GM12801 (cell line): ENCODE data around the gene ILF3.

Source experiments
- CTCF ChIP-seq: IDR thresholded peaks from one replicate; pipeline ENCODE4 v1.5.1; 2011; ENCODE audit warnings: control low read depth; ENCODE audit not compliant: insufficient read length; ENCODE audit errors: extremely low read depth

The ILF3 gene

GRCh38 chr19:10694706-10695307 is 40.7 kb downstream of the ILF3 start:
- TF ChIP-seq CTCF = no peak

- no peak for TF ChIP-seq CTCF
Measured at GRCh38 chr19:10695401-10696398, 41.6 kb downstream of the ILF3 start.

- TF ChIP-seq CTCF = no peak
Measured at GRCh38 chr19:10699650-10700335, 45.6 kb downstream of the ILF3 start.

GRCh38 chr19:10701955-10702525 is 47.9 kb downstream of the ILF3 start:
- TF ChIP-seq CTCF = no peak

- no peak for TF ChIP-seq CTCF
Measured at GRCh38 chr19:10706990-10707389, 52.8 kb downstream of the ILF3 start.

- TF ChIP-seq CTCF = no peak
Measured at GRCh38 chr19:10707440-10707839, 53.3 kb downstream of the ILF3 start.

GRCh38 chr19:10708291-10708690 is 54.1 kb downstream of the ILF3 start:
- no peak for TF ChIP-seq CTCF
